Smooth muscle cell (in vitro differentiated cells): ENCODE measurements around the gene COL16A1. TPM values are rescaled to one million over a fixed set of nuclear protein-coding genes. Genes with fewer than 3 reads are reported as not detected.

Experiments used
- DNase-seq: peaks from one replicate; lab custom pipeline; 2025; ENCODE audit not compliant: unreplicated experiment; lab: John Stamatoyannopoulos, UW
- H2AFZ ChIP-seq: fragments of 200-600 bp; sonication (generic); 2 replicates; pipeline ENCODE4 v1.6.0; 2016; ENCODE audit warnings: antibody characterized with exemption, low read depth, mild to moderate bottlenecking
- H3F3A ChIP-seq: fragments of 200-600 bp; sonication (generic); 2 replicates; pipeline ENCODE4 v1.6.0; 2017; ENCODE audit warnings: antibody characterized with exemption, low read depth
- H3K27ac ChIP-seq: fragments of 200-600 bp; sonication (generic); 2 replicates; pipeline ENCODE4 v1.5.1; 2016; ENCODE audit warnings: low read depth, mild to moderate bottlenecking
- H3K27me3 ChIP-seq: fragments of 200-600 bp; sonication (generic); 2 replicates; pipeline ENCODE4 v1.6.1; 2016; ENCODE audit warnings: low read depth, mild to moderate bottlenecking
- H3K36me3 ChIP-seq: fragments of 200-600 bp; sonication (generic); 2 replicates; pipeline ENCODE4 v1.5.1; 2016; ENCODE audit warnings: low read depth
- H3K4me1 ChIP-seq: fragments of 200-600 bp; sonication (generic); 2 replicates; pipeline ENCODE4 v1.5.1; 2016; ENCODE audit warnings: low read depth
- H3K4me2 ChIP-seq: fragments of 200-600 bp; sonication (generic); 2 replicates; pipeline ENCODE4 v1.6.0; 2016; ENCODE audit warnings: mild to moderate bottlenecking
- H3K4me3 ChIP-seq: fragments of 200-600 bp; sonication (generic); 2 replicates; pipeline ENCODE4 v1.5.1; 2016; ENCODE audit warnings: mild to moderate bottlenecking
- H3K79me2 ChIP-seq: fragments of 200-600 bp; sonication (generic); 2 replicates; pipeline ENCODE4 v1.6.0; 2016; ENCODE audit warnings: low read depth, mild to moderate bottlenecking
- H3K9ac ChIP-seq: fragments of 200-600 bp; sonication (generic); 2 replicates; pipeline ENCODE4 v1.6.0; 2016; ENCODE audit warnings: low read depth
- H3K9me3 ChIP-seq: fragments of 200-600 bp; sonication (generic); replicated peaks from 2 replicates; pipeline ENCODE4 v1.5.1; 2016; ENCODE audit warnings: low read depth
- H4K20me1 ChIP-seq: fragments of 200-600 bp; sonication (generic); 2 replicates; pipeline ENCODE4 v1.6.0; 2016; ENCODE audit warnings: low read depth
- WGBS: methylation state at CpG from one replicate; pipeline ENCODE4 v1.1.7; 2016; ENCODE audit warnings: low lambda C conversion rate; 5-methylcytosine and 5-hydroxymethylcytosine counted together
- polyA plus RNA-seq: library from polyadenylated mRNA; unstranded; fragments of >200 nt; fragmentation: Nextera tagmentation; extraction: Ambion mirVana; gene quantifications from 2 replicates; pipeline ENCODE4 v1.2.1, GENCODE V29; 2016
- total RNA-seq: library from RNA; depleted of rRNA; stranded (reverse); fragments of >200 nt; gene quantifications from 2 replicates; pipeline ENCODE4 v1.2.3, GENCODE V29; 2014
- TF ChIP-seq, protein P1 (sequence below): fragments of 200-600 bp; sonication (generic); IDR thresholded peaks from 2 replicates; pipeline ENCODE4 v1.5.1; 2017; ENCODE audit warnings: borderline replicate concordance, mild to moderate bottlenecking, antibody characterized with exemption; ENCODE audit not compliant: insufficient read depth, poor library complexity, severe bottlenecking

COL16A1 gene
- total and polyA plus RNA-seq, 2 experiments from 2014 or later, result 67.3 to 152 TPM

- H3K27me3 ChIP-seq, result no peaks in the 10 kb centered on the region
- H2AFZ ChIP-seq, result no peak overlapping the region
- no peaks in the 10 kb centered on the region for H3K79me2 ChIP-seq
- TF ChIP-seq, protein P1, sequence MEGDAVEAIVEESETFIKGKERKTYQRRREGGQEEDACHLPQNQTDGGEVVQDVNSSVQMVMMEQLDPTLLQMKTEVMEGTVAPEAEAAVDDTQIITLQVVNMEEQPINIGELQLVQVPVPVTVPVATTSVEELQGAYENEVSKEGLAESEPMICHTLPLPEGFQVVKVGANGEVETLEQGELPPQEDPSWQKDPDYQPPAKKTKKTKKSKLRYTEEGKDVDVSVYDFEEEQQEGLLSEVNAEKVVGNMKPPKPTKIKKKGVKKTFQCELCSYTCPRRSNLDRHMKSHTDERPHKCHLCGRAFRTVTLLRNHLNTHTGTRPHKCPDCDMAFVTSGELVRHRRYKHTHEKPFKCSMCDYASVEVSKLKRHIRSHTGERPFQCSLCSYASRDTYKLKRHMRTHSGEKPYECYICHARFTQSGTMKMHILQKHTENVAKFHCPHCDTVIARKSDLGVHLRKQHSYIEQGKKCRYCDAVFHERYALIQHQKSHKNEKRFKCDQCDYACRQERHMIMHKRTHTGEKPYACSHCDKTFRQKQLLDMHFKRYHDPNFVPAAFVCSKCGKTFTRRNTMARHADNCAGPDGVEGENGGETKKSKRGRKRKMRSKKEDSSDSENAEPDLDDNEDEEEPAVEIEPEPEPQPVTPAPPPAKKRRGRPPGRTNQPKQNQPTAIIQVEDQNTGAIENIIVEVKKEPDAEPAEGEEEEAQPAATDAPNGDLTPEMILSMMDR, result no peak
- no peaks in the 10 kb centered on the region for H4K20me1 ChIP-seq
- H3F3A ChIP-seq, result no peaks in the 10 kb centered on the region
- H3K27ac ChIP-seq, result no peak overlapping the region
- H3K4me2 ChIP-seq, result no peak overlapping the region
- no peaks in the 10 kb centered on the region for H3K9me3 ChIP-seq
- no peak overlapping the region for H3K4me3 ChIP-seq
- 83% methylated on average over 4 of the region's 4 CpGs for WGBS
- no peak for DNase-seq
- H3K9ac ChIP-seq, result no peak overlapping the region
- H3K36me3 ChIP-seq, result no peaks in the 10 kb centered on the region
- H3K4me1 ChIP-seq, result no peaks in the 10 kb centered on the region
Observed at GRCh38 chr1:31605908-31606427, 97.8 kb downstream of the COL16A1 start.

Other genes starting within 250 kb of the COL16A1 start
- 142 and 148 TPM in 2 replicates for gene TINAGL1, start 127.5 kb downstream of the COL16A1 start, total RNA-seq
- gene TINAGL1, start 127.5 kb downstream of the COL16A1 start, polyA plus RNA-seq, result 40.9 and 219 TPM in 2 replicates
- gene HCRTR1, start 86.3 kb downstream of the COL16A1 start, total RNA-seq, result 2.0 TPM in 1 of 2 replicates, not detected in the other
- 0.19 TPM in 1 of 2 replicates, not detected in the other for gene HCRTR1, start 86.3 kb downstream of the COL16A1 start, polyA plus RNA-seq
- gene PEF1, start 59.1 kb downstream of the COL16A1 start, total RNA-seq, result 61.4 and 89.3 TPM in 2 replicates
- gene PEF1, start 59.1 kb downstream of the COL16A1 start, polyA plus RNA-seq, result 77.1 and 85.8 TPM in 2 replicates
- gene ADGRB2, start 60.3 kb upstream of the COL16A1 start, total RNA-seq, result 8.8 and 10.6 TPM in 2 replicates
- gene ADGRB2, start 60.3 kb upstream of the COL16A1 start, polyA plus RNA-seq, result 7.5 and 9.4 TPM in 2 replicates
- gene SPOCD1, start 112.0 kb upstream of the COL16A1 start, total RNA-seq, result 39.5 and 43.8 TPM in 2 replicates
- gene SPOCD1, start 112.0 kb upstream of the COL16A1 start, polyA plus RNA-seq, result 45.3 and 46.1 TPM in 2 replicates
- gene PTP4A2, start 234.4 kb upstream of the COL16A1 start, total RNA-seq, result 460 and 518 TPM in 2 replicates
- 316 and 334 TPM in 2 replicates for gene PTP4A2, start 234.4 kb upstream of the COL16A1 start, polyA plus RNA-seq